ENCODE results near the gene PLEKHN1. TPM values are rescaled to one million over a fixed set of nuclear protein-coding genes. Genes with fewer than 3 reads are reported as not detected.

Gene PLEKHN1, protein sequence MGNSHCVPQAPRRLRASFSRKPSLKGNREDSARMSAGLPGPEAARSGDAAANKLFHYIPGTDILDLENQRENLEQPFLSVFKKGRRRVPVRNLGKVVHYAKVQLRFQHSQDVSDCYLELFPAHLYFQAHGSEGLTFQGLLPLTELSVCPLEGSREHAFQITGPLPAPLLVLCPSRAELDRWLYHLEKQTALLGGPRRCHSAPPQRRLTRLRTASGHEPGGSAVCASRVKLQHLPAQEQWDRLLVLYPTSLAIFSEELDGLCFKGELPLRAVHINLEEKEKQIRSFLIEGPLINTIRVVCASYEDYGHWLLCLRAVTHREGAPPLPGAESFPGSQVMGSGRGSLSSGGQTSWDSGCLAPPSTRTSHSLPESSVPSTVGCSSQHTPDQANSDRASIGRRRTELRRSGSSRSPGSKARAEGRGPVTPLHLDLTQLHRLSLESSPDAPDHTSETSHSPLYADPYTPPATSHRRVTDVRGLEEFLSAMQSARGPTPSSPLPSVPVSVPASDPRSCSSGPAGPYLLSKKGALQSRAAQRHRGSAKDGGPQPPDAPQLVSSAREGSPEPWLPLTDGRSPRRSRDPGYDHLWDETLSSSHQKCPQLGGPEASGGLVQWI
- polyA plus RNA-seq (2012; rRNA removed) = not detected in 2 replicates
- not detected in 2 replicates for polyA plus RNA-seq (2012; cell fraction: cytosol; rRNA removed)
- 0.13 and 0.25 TPM in 2 replicates for polyA plus RNA-seq (2012; cell fraction: nucleus; rRNA removed)

- Histone ChIP-seq H4K20me1 (ENCODE audit: insufficient read depth) (no peaks in the 10 kb centered on the region), H3K79me2 (ENCODE audit: insufficient read depth) (no peaks in the 10 kb centered on the region), H3F3A (replicated peaks; ENCODE audit: insufficient read depth) (no peaks in the 10 kb centered on the region), H3K9me2 (no peaks in the 10 kb centered on the region), H3K9ac (no peak within 1 kb of the TSS), H3K36me3 (replicated peaks in 1 of 2; ENCODE audit: control insufficient read depth in 1 of 2, insufficient read depth in 2 of 2, low read length in 1 of 2) (peaks cover 0 to 14% of the 10 kb centered on the region in 2 experiments), H3K4me2 (no peak within 1 kb of the TSS), H3K9me3 (no peaks in the 10 kb centered on the region), H2AFZ (ENCODE audit: low read depth) (no peak within 1 kb of the TSS), H3K27ac (ENCODE audit: low read depth in 2 of 2, low read length in 1 of 2) (no peak within 1 kb of the TSS), H3K4me1 (ENCODE audit: control insufficient read depth in 1 of 2, insufficient read depth in 2 of 2, low read depth in 1 of 2, low read length in 1 of 2) (peaks cover 0 to 6% of the 10 kb centered on the region in 2 experiments; a peak in 1 of 4 replicates), H3K27me3 (ENCODE audit: insufficient read depth) (no peaks in the 10 kb centered on the region), H3K4me3 (ENCODE audit: low read depth in 2 of 2, low read length in 1 of 2) (no peak within 1 kb of the TSS)
- no peak for DNase-seq
- POLR2A ChIA-PET = no interaction called here
- CTCF ChIA-PET = no interaction called here
- TF ChIP-seq RFX5 (IDR thresholded peaks at IDR 0.05; ENCODE audit: low read length) (no peak), JUND (IDR thresholded peaks at IDR 0.05) (no peak), EZH2phosphoT487 (IDR thresholded peaks at IDR 0.05; ENCODE audit: borderline replicate concordance, low read depth) (no peak), POLR2AphosphoS5 (IDR thresholded peaks at IDR 0.05; ENCODE audit: low read depth, low read length) (no peak)
- TF ChIP-seq, protein P1, sequence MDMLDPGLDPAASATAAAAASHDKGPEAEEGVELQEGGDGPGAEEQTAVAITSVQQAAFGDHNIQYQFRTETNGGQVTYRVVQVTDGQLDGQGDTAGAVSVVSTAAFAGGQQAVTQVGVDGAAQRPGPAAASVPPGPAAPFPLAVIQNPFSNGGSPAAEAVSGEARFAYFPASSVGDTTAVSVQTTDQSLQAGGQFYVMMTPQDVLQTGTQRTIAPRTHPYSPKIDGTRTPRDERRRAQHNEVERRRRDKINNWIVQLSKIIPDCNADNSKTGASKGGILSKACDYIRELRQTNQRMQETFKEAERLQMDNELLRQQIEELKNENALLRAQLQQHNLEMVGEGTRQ (IDR thresholded peaks at IDR 0.05; ENCODE audit: borderline replicate concordance, low read depth, low read length) = no peak
- 92% methylated on average over 4 of the region's 31 CpGs for WGBS (ENCODE audit: low lambda C conversion rate)
These were observed at the start of gene PLEKHN1 for GRCh38 chr1:966135-966703. PLEKHN1 (plus strand) TSS chr1:966482; CDS start chr1:966532, 50 bp downstream.

DNA sequence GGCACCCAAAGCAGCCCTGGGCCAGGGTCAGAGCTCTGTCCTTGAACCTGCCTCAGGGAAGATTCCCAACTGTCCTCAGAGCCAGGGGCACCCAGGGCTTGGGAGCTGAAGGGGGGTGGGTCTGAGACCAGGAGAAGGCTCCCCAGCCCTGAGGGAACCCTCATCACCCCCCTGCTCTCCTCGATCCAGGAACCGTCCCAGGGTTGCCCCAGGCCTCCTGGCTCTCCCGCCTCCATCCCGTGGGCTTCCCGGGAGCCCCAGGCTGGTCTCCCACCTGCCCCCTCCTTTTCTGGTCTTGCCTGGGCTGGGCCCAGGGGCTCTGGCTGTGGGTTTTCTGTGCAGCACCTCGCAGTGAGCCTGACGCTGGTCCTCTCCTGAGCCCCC is 49.2 kb upstream of the PLEKHN1 start:
- Histone ChIP-seq H3K36me3 (replicated peaks in 1 of 2; ENCODE audit: control insufficient read depth in 1 of 2, insufficient read depth in 2 of 2, low read length in 1 of 2) (no peaks in the 10 kb centered on the region), H3K79me2 (ENCODE audit: insufficient read depth) (no peaks in the 10 kb centered on the region), H2AFZ (ENCODE audit: low read depth) (no peak overlapping the region), H3K4me3 (ENCODE audit: low read depth in 2 of 2, low read length in 1 of 2) (no peak overlapping the region), H3K9ac (no peak overlapping the region), H3K9me2 (no peaks in the 10 kb centered on the region), H3K4me2 (no peak overlapping the region), H3K27me3 (ENCODE audit: insufficient read depth) (no peaks in the 10 kb centered on the region), H3K4me1 (ENCODE audit: control insufficient read depth in 1 of 2, insufficient read depth in 2 of 2, low read depth in 1 of 2, low read length in 1 of 2) (peaks cover 8 to 61% of the 10 kb centered on the region in 2 experiments; a peak in 2 of 4 replicates), H3K9me3 (no peaks in the 10 kb centered on the region), H3K27ac (ENCODE audit: low read depth in 2 of 2, low read length in 1 of 2) (peak overlapping the region in 1 of 2 experiments; percentile 74; a peak in 2 of 4 replicates), H4K20me1 (ENCODE audit: insufficient read depth) (no peaks in the 10 kb centered on the region), H3F3A (replicated peaks; ENCODE audit: insufficient read depth) (no peaks in the 10 kb centered on the region)
- ChIA-PET CTCF (interaction anchor here (0.9 to 5.2 kb wide), 5 partner anchors 9 to 59 kb away, joined by 3 to 61 read pairs (median 8); no protein-coding TSS in a partner anchor), POLR2A (interaction anchor here (0.9 to 1.4 kb wide), 2 partner anchors 11 to 23 kb away, joined by 3 read pairs; no protein-coding TSS in a partner anchor)
- 64% methylated on average over 2 of the region's 7 CpGs for WGBS (ENCODE audit: low lambda C conversion rate)
- DNase-seq = peak; percentile 70
- TF ChIP-seq MEF2A (IDR thresholded peaks at IDR 0.05; ENCODE audit: borderline replicate concordance, low read depth) (no peak), RXRA (IDR thresholded peaks at IDR 0.05; ENCODE audit: borderline replicate concordance, low read depth) (no peak), GATA2 (CRISPR knock-in tag; IDR thresholded peaks at IDR 0.05) (no peak), PBX3 (IDR thresholded peaks at IDR 0.05) (no peak), USF1 (IDR thresholded peaks at IDR 0.05; ENCODE audit: borderline replicate concordance, low read depth) (no peak), EZH2phosphoT487 (IDR thresholded peaks at IDR 0.05; ENCODE audit: borderline replicate concordance, low read depth) (no peak), CTCF (IDR thresholded peaks at IDR 0.05) (no peak), SMC3 (IDR thresholded peaks at IDR 0.05; ENCODE audit: low read depth, low read length) (no peak), RFX5 (IDR thresholded peaks at IDR 0.05; ENCODE audit: low read length) (no peak), NFIC (IDR thresholded peaks at IDR 0.05; ENCODE audit: borderline replicate concordance) (no peak), CHD2 (IDR thresholded peaks at IDR 0.05; ENCODE audit: low read length, partially characterized antibody) (no peak), RAD21 (IDR thresholded peaks at IDR 0.05; ENCODE audit: low read length) (no peak), NRF1 (IDR thresholded peaks at IDR 0.05; ENCODE audit: low read depth, low read length) (no peak), SIN3A (IDR thresholded peaks at IDR 0.05; ENCODE audit: borderline replicate concordance, low read depth, low read length) (no peak)
- TF ChIP-seq, protein P1 (IDR thresholded peaks at IDR 0.05; ENCODE audit: borderline replicate concordance, low read depth, low read length) = no peak

All from SK-N-SH (cell line).